CD4-positive, alpha-beta T cell treated with Interferon gamma for 1 hour (primary cell): ENCODE measurements around the gene KRT79.
"Not testable (repeated sequence)": the region's sequence is repeated elsewhere in the genome, so short reads cannot be mapped to it uniquely, and the experiment has no call there.

ENCODE experiments used
- DNase-seq: peaks from one replicate; pipeline ENCODE4 v3.0.0-alpha.2; 2020

The KRT79 gene

DNA sequence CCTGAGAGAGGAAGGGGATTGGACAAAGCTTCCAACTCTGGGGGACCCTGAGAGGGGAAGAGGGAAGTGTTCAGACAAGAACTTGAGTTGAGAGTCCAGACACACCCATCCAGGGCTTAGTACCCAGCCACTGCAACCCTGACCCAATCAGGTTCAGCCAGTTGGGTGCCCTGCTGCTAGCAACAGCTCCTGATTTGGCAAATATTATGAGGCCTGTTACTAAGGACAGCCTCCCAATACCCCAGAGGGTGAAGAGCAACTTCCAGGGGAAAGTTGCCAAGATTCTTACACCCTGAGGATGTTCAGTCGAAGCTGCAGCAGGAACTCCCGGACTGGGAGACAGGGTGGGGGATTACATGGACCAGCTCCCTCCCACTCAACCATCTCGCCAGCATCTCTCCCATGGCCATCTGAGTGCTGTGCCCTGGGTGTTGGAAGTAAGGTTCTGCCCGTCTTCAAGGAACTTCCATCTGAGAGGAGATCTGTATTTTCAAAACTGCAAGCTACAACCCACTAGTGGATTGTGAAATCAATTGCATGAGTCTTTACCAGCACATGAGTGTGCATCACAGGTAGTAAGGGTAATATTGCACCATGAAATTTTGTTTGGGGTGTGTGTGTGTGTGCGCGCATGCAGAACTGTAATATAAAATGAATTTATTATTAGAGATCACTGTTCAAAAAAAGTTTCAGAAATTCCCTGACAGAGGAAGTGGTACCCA, 26.2 kb upstream of the KRT79 start:
- DNase-seq, result no peak

GRCh38 chr12:52857500-52857899, 23.4 kb upstream of the KRT79 start:
- DNase-seq, result no peak

- DNase-seq, result no peak
Observed at GRCh38 chr12:52856787-52857186, 22.7 kb upstream of the KRT79 start.

GRCh38 chr12:52856077-52856476, 22.0 kb upstream of the KRT79 start:
- DNase-seq, result not testable (repeated sequence)

GRCh38 chr12:52851787-52852186, 17.7 kb upstream of the KRT79 start:
- DNase-seq, result no peak

DNA sequence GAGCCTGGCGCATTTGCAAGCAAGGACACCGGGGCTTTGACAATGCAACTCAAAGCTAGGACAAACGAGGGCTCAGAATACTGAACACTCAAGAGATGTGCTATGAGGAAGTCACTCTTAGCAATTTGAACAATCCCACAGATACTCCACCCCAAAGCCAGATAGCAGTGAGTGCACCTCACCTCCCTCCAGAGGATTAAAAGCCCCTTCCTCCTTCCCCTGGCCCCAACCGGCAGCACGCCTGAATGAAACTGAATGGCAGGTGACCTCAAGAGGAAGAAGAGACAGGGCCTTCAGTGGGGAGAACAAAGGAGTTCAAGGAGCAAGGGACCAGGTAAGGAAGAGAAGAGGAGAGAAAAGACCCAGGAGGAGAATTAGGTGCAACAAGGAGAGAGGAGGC, 16.6 kb upstream of the KRT79 start:
- no peak for DNase-seq

DNA sequence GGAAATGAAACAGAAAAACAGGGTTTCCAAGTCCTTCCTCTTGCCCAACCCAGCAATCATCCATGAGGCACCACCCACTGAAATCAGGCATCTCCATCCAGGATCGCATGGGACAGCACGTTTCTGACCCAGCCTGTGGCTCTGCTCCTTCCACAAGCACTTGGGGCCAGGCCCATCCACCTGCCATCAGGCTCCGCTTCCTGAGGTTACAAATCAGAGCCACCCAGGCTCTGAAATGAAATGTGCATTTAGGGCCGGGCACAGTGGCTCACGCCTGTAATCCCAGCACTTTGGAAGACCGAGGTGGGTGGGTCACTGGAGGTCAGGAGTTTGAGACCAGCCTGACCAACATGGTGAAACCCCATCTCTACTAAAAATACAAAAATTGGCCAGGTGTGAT, 15.4 kb upstream of the KRT79 start:
- DNase-seq, result no peak

- DNase-seq, result no peak
Observed at GRCh38 chr12:52848661-52849255, 14.6 kb upstream of the KRT79 start, which contains the start of gene KRT78. TSS of gene KRT78 (minus strand) at chr12:52848994. CDS start at chr12:52848930, 64 bp downstream.

GRCh38 chr12:52847335-52848102, 13.4 kb upstream of the KRT79 start:
- no peak for DNase-seq

- DNase-seq, result no peak
Observed at GRCh38 chr12:52846356-52846970, 12.4 kb upstream of the KRT79 start.

- no peak for DNase-seq
Observed at GRCh38 chr12:52845946-52846345, 11.8 kb upstream of the KRT79 start.

DNA sequence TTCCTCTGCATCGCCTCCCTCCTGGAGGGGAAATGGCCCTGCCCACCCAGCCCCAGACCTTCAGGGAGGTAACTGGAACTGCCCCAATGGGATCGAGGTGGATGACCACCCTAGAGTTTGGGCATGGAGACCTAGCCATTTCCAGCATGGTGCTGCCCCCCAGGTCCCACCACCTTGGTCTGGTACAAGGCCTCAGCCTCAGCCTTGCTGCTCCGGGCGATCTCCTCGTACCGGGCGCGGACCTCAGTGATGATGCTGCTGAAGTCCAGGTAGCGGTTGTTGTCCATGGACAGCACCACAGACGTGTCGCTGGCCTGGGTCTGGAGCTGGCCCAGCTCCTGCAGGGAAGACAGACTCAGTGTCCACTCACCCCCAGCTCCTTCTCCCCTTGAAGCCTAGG, 10.3 kb upstream of the KRT79 start:
- no peak for DNase-seq

GRCh38 chr12:52839436-52840105, 5.5 kb upstream of the KRT79 start:
- no peak for DNase-seq

GRCh38 chr12:52838609-52839435, 4.7 kb upstream of the KRT79 start:
- DNase-seq, result no peak

- DNase-seq, result no peak
Observed at GRCh38 chr12:52837781-52838608, 3.9 kb upstream of the KRT79 start.

DNA sequence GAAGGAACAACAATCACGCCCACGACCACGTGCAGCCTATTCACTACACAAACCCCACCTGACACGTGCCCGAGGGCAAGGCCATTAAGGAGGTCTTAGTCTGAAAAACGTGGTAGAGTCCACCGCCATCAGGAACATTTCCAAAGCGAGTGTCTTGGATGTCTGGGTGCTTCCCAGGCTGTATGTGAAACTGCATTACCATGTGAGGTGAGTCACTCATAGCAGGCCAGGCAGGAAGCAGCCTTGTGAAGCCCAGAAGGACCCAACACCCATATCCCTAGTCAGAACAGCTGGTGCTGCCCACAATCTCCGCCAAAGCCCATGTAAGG, 3.3 kb upstream of the KRT79 start:
- DNase-seq, result no peak

GRCh38 chr12:52836491-52837412, 2.6 kb upstream of the KRT79 start:
- DNase-seq, result no peak

DNA sequence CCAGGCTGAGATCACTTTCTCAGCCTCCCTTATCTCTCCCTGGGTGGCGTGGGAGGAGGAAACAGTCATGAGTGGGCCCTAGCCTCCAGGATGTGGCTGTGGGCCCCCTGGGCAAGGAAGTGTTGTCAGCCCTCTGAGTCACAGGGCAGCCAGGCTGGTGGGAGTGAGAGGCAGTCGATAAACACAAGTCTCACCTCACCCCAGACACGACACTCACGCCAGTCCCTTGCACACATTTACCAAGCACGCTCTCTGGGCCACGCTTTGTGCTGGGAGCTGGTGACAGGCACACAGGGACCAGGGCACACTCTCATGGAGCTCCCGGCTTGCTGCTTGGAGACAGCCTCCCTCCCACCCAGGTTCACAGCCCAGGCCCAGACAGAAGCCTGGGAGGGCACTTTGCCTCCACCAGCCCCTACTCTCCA, 1.9 kb upstream of the KRT79 start:
- DNase-seq, result peak; percentile 10

- no peak for DNase-seq
Observed at GRCh38 chr12:52835271-52836041, 1.3 kb upstream of the KRT79 start.

- no peak for DNase-seq
Observed at GRCh38 chr12:52834727-52835001, 553 bp upstream of the KRT79 start.
